GM12878 (cell line): ENCODE results near the gene DNAJC18. TPM values are rescaled to one million over a fixed set of nuclear protein-coding genes. Genes with fewer than 3 reads are reported as not detected.

Experiments used
- ATF3 ChIP-seq: IDR thresholded peaks from 2 replicates; pipeline ENCODE4 v1.6.1; 2011; ENCODE audit warnings: low read depth, mild to moderate bottlenecking, low read length, moderate library complexity, borderline replicate concordance; ENCODE audit errors: extremely low read depth
- DPF2 ChIP-seq: fragments of 450-650 bp; IDR thresholded peaks from 2 replicates; pipeline ENCODE4 v1.6.1; 2017; ENCODE audit warnings: mild to moderate bottlenecking
- EGR1 ChIP-seq, 2 experiments: IDR thresholded peaks; 1 replicate in 1 of 2; 2 replicates in 1 of 2; pipeline ENCODE4 v1.6.1; 2011 to 2012; ENCODE audit warnings: low read depth in 2 of 2, low read length in 2 of 2, borderline replicate concordance in 1 of 2, mild to moderate bottlenecking in 1 of 2, moderate library complexity in 1 of 2
- ELK1 ChIP-seq: IDR thresholded peaks from 2 replicates; pipeline ENCODE4 v1.6.1; 2012; ENCODE audit warnings: low read depth, low read length, improper control_type of control experiment
- FOXM1 ChIP-seq: IDR thresholded peaks from 2 replicates; pipeline ENCODE4 v1.6.1; 2012; ENCODE audit warnings: low read depth, mild to moderate bottlenecking, inconsistent platforms, low read length, moderate library complexity
- GABPA ChIP-seq: IDR thresholded peaks from 2 replicates; pipeline ENCODE4 v1.6.1; 2014; ENCODE audit warnings: antibody characterized with exemption, low read depth, mild to moderate bottlenecking, inconsistent platforms
- IKZF1 ChIP-seq: fragments of 450-650 bp; conservative IDR thresholded peaks from 2 replicates; pipeline ENCODE4 v1.6.1; 2017; ENCODE audit warnings: antibody characterized with exemption, mild to moderate bottlenecking
- JUNB ChIP-seq: IDR thresholded peaks from 2 replicates; pipeline ENCODE4 v1.6.1; 2016; ENCODE audit warnings: antibody characterized with exemption, mild to moderate bottlenecking
- NFXL1 ChIP-seq: fragments of 450-650 bp; IDR thresholded peaks from 2 replicates; pipeline ENCODE4 v1.6.1; 2017; ENCODE audit warnings: antibody characterized with exemption, mild to moderate bottlenecking, borderline replicate concordance
- NFYA ChIP-seq: IDR thresholded peaks from 2 replicates; pipeline ENCODE4 v1.6.1; 2011; ENCODE audit warnings: low read depth, mild to moderate bottlenecking, low read length, improper control_type of control experiment, borderline replicate concordance
- NKRF ChIP-seq: fragments of 450-650 bp; conservative IDR thresholded peaks from 2 replicates; pipeline ENCODE4 v1.6.1; 2017; ENCODE audit warnings: mild to moderate bottlenecking, moderate library complexity
- NR2C2 ChIP-seq: IDR thresholded peaks from 2 replicates; pipeline ENCODE4 v1.6.1; 2011; ENCODE audit warnings: borderline replicate concordance, low read depth; ENCODE audit not compliant: control insufficient read depth, insufficient read length
- PKNOX1 ChIP-seq: fragments of 450-650 bp; IDR thresholded peaks from 2 replicates; pipeline ENCODE4 v1.6.1; 2016; ENCODE audit warnings: mild to moderate bottlenecking
- RB1 ChIP-seq: fragments of 450-650 bp; formaldehyde crosslinking; IDR thresholded peaks from 2 replicates; pipeline ENCODE4 v1.6.1; 2017; ENCODE audit warnings: mild to moderate bottlenecking, borderline replicate concordance
- SMC3 ChIP-seq: IDR thresholded peaks from 2 replicates; pipeline ENCODE4 v1.6.1; 2011; ENCODE audit warnings: low read length, improper control_type of control experiment, borderline replicate concordance
- SP1 ChIP-seq: IDR thresholded peaks from one replicate; pipeline ENCODE4 v1.6.1; 2011; ENCODE audit warnings: low read depth, low read length
- SRF ChIP-seq, 2 experiments: IDR thresholded peaks; 2 replicates each; pipeline ENCODE4 v1.6.1; 2011; ENCODE audit warnings: low read depth in 2 of 2, low read length in 2 of 2, mild to moderate bottlenecking in 1 of 2, moderate library complexity in 1 of 2
- SUZ12 ChIP-seq: fragments of 200-600 bp; sonication (generic); IDR thresholded peaks from one replicate; pipeline ENCODE4 v1.6.1; 2018; ENCODE audit warnings: antibody characterized with exemption, mild to moderate bottlenecking; ENCODE audit not compliant: unreplicated experiment
- YBX1 ChIP-seq: fragments of 450-650 bp; IDR thresholded peaks from 2 replicates; pipeline ENCODE4 v1.6.1; 2016; ENCODE audit warnings: antibody characterized with exemption
- YY1 ChIP-seq: IDR thresholded peaks from 2 replicates; pipeline ENCODE4 v1.6.1; 2011; ENCODE audit warnings: low read depth, mild to moderate bottlenecking, low read length
- ZNF384 ChIP-seq: IDR thresholded peaks from 2 replicates; pipeline ENCODE4 v1.6.1; 2012; ENCODE audit warnings: low read depth, mild to moderate bottlenecking, low read length, improper control_type of control experiment, borderline replicate concordance
- polyA plus RNA-seq, 11 experiments: library from polyadenylated mRNA; depleted of rRNA in 4 of 11; unstranded in 6 of 11; stranded (reverse) in 5 of 11; fragments of >200 nt; fragmentation: Nextera tagmentation in 4 of 11; fragmentation: Illumina TruSeq in 1 of 11; extraction: Ambion mirVana in 4 of 11; extraction: Trizol in 1 of 11; gene quantifications; 1 replicate in 1 of 11; 2 replicates in 10 of 11; pipeline versions ENCODE4 v1.2.1 to v1.2.3, GENCODE V29; 2011 to 2016; ENCODE audit warnings: inconsistent platforms in 2 of 11, missing spikeins in 2 of 11, low read depth in 1 of 11
- total RNA-seq, 4 experiments: library from RNA; depleted of rRNA in 3 of 4; stranded (reverse); fragments of >200 nt in 3 of 4; fragmentation: Illumina TruSeq in 1 of 4; extraction: Trizol in 1 of 4; gene quantifications; 2 replicates each; pipeline versions ENCODE4 v1.2.1 to v1.2.3, GENCODE V29; 2013 to 2021
- TF ChIP-seq, protein P1 (sequence below): IDR thresholded peaks from 2 replicates; pipeline ENCODE4 v1.6.1; 2012; ENCODE audit warnings: low read depth, low read length, improper control_type of control experiment

Gene DNAJC18
- total and polyA plus RNA-seq, 10 of the 15 experiments (the other 5 are each of a cell fraction or from before 2014, with no cell fraction given): 6.4 to 26.7 (median 17.7) TPM

DNA sequence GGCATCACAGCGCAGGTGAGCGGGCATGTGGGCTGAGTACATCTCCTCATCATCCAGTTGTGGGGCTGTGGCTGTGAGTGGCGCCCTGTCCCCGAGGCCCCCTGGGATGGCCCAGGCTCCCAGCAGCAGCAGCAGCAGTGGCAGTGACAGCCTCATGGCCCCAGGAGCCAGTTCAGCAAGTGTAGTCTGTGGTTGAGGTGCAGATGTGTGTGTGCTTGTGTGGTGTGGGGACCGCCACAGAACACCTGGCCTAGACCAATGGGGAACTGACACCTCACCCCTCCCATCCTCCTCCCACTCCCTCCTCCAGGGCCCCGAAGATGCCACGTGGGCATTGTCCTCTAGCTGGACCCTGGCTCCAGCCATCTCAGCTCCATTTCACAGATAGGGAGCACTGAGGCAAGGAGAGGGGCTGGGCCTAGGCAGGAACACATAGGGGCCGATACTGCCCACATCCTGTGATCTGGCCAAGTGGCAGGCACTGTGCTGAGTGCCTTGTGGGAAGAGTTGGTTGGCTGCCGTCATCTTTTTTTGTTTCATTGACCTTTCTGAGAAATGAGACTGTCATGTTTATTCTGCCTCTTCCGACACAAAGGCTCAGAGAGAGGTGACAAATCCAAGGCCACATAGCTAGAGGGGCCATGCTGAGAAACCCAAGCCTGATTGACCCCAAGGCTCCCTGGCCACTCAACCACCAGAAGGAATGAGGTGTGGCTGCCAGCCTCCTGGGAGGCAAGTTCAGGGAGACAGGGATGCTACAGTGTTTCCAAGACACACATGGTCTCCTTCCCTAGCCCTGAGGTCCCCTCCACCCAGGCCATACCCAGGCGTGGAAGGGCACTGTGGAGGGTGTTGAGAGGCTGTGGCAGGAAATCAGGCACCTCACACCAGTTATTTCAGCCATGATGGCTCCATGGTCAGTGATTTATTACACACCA, 49.4 kb downstream of the DNAJC18 start, which contains the start of gene MZB1 (continued):
- TF ChIP-seq EGR1 (IDR thresholded peaks at IDR 0.05; ENCODE audit: borderline replicate concordance in 1 of 2, low read depth in 2 of 2, low read length in 2 of 2): peak in 1 of 2 experiments; percentile 76; a peak in 2 of 3 replicates
- peak; percentile 85 for TF ChIP-seq DPF2
- TF ChIP-seq ZNF384: 0 out of 2 replicates have a peak, but pooled peaks have one; percentile 7
- TF ChIP-seq SP1: peak; percentile 73
- peak; percentile 61 for TF ChIP-seq JUNB
- TF ChIP-seq NFYA: no peak; the same call in 1 of the 2 replicates
- TF ChIP-seq YY1: peak; percentile 77
- peak; percentile 98 for TF ChIP-seq NFXL1
- peak; percentile 51; the same call in 1 of the 2 replicates for TF ChIP-seq NKRF
- no peak for TF ChIP-seq SUZ12
- TF ChIP-seq RB1: no peak
- TF ChIP-seq IKZF1: peak; percentile 87
- no peak for TF ChIP-seq SMC3
- TF ChIP-seq, protein P1, sequence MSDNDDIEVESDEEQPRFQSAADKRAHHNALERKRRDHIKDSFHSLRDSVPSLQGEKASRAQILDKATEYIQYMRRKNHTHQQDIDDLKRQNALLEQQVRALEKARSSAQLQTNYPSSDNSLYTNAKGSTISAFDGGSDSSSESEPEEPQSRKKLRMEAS: peak; percentile 82; the same call in 1 of the 2 replicates
- TF ChIP-seq PKNOX1: peak; percentile 54; the same call in 1 of the 2 replicates
- TF ChIP-seq NR2C2: no peak
- TF ChIP-seq GABPA: no peak
- TF ChIP-seq ATF3: no peak
- peak; percentile 23; the same call in 1 of the 2 replicates for TF ChIP-seq ELK1
- TF ChIP-seq SRF (IDR thresholded peaks at IDR 0.05; ENCODE audit: low read depth in 2 of 2, low read length in 2 of 2): no peak
- no peak for TF ChIP-seq YBX1
- TF ChIP-seq FOXM1: no peak
